Germinal center (tissue), 1 donor: ENCODE results near the gene PRPF6.

Source experiments
- DNase-seq: peaks from one replicate; pipeline ENCODE4 v3.0.0; 2012; ENCODE audit warnings: mixed read lengths, low spot score

The PRPF6 gene

GRCh38 chr20:64077541-64077875 lies 96.6 kb downstream of the PRPF6 start:
- no peak for DNase-seq

GRCh38 chr20:64077876-64078551 lies 97.1 kb downstream of the PRPF6 start:
- DNase-seq: peak; percentile 77

GRCh38 chr20:64078934-64079272 lies 98.0 kb downstream of the PRPF6 start:
- DNase-seq: no peak

GRCh38 chr20:64079273-64080012 lies 98.5 kb downstream of the PRPF6 start, which contains the start of gene RGS19:
RGS19 (minus strand) TSS chr20:64079518; CDS start chr20:64076886, 2,632 bp downstream.
- peak; percentile 82 for DNase-seq

GRCh38 chr20:64080013-64080812 lies 99.3 kb downstream of the PRPF6 start, which contains the start of gene OPRL1:
OPRL1 (plus strand) TSS chr20:64080082; CDS start chr20:64092721, 12,639 bp downstream.
- DNase-seq: no peak

- no peak for DNase-seq
These were observed 100.1 kb downstream of the PRPF6 start for GRCh38 chr20:64080813-64081623.

- no peak for DNase-seq
These were observed 100.7 kb downstream of the PRPF6 start for GRCh38 chr20:64081624-64081964.

GRCh38 chr20:64082126-64082731 lies 101.3 kb downstream of the PRPF6 start:
- no peak for DNase-seq
